Measurements from ENCODE around the gene RPL9. TPM values are rescaled to one million over a fixed set of nuclear protein-coding genes. Genes with fewer than 3 reads are reported as not detected.

Gene RPL9
- total and polyA plus RNA-seq, 2 of the 8 experiments (the other 6 are each of a cell fraction or from before 2014, with no cell fraction given) = 1,161 to 1,184 TPM

- TF ChIP-seq TAF7 (optimal IDR thresholded peaks at IDR 0.05; ENCODE audit: borderline replicate concordance, low read depth, low read length) (no peak), CBX8 (IDR thresholded peaks at IDR 0.05; ENCODE audit: borderline replicate concordance, low read depth, low read length) (no peak), RFX5 (IDR thresholded peaks at IDR 0.05; ENCODE audit: borderline replicate concordance, low read depth, low read length) (no peak), CHD1 (IDR thresholded peaks at IDR 0.05; ENCODE audit: low read depth, low read length) (no peak), SIN3A (conservative IDR thresholded peaks at IDR 0.05 in 1 of 2, IDR thresholded peaks at IDR 0.05 in 1 of 2; ENCODE audit: low read depth in 1 of 2, low read length in 2 of 2) (no peak), ATF2 (IDR thresholded peaks at IDR 0.05; ENCODE audit: low read length) (no peak)
Observed at GRCh38 chr4:39453738-39454137, 5.0 kb downstream of the RPL9 start (continued).

Measured in H1 (cell line).